HG03521 (cell line): ENCODE results near the gene PHF20.
"Not testable (repeated sequence)": the region's sequence is repeated elsewhere in the genome, so short reads cannot be mapped to it uniquely, and the experiment has no call there.

ENCODE experiments used
- ATAC-seq: cut with Tn5 transposase; IDR thresholded peaks from one replicate; pipeline ENCODE4 v1.9.1; 2021; ENCODE audit warnings: mild to moderate bottlenecking, moderate library complexity; ENCODE audit not compliant: unreplicated experiment

Gene PHF20

DNA sequence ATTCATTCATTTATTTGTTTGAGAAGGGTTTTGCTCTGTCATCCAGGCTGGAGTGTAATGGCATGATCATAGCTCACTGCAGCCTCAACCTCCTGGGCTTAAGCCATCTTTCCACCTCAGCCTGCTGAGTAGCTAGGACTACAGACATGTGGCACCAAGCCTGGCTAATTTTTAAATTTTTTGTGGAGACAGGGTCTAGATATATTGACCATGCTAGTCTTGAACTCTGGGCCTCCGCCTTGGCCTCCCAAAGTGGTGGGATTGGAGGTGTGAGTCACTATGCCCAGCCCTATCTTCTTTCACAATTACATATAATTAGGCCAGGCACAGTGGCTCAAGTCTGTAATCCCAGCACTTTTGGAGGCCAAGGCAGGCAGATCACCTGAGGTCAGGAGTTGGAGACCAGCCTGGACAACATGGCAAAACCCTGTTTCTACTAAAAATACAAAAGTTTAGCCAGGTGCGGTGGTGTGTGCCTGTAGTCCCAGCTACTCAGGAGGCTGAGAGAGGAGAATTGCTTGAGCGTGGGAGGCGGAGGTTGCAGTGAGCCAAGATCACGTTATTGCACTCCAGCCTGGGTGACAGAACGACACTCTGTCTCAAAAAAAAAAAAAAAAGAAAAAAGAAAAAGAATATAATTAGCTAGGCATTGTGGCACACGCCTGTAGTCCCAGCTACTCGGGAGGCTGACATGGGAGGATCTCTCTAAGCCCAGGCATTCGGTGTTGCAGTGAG, 110.8 kb downstream of the PHF20 start:
- ATAC-seq, result not testable (repeated sequence)

DNA sequence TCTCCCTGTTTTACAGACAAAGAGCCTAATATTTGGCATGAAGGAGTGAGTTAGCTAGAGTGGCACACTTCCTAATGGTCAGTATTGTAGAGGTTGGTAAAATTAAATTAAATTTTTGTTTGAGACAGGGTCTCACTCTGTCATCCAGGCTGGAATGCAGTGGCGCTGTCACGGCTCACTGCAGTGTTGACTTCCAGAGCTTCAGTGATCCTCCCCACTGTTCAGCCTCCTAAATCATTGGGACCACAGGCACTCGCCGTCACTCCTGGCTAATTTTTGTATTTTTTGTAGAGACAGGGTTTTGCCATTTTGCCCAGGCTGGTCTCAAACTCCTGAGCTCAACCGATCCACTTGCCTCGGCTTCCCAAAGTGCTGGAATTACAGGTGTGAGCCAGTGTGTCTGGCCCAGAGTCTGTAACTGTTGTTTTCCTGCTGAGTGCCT, 111.5 kb downstream of the PHF20 start:
- no peak for ATAC-seq

DNA sequence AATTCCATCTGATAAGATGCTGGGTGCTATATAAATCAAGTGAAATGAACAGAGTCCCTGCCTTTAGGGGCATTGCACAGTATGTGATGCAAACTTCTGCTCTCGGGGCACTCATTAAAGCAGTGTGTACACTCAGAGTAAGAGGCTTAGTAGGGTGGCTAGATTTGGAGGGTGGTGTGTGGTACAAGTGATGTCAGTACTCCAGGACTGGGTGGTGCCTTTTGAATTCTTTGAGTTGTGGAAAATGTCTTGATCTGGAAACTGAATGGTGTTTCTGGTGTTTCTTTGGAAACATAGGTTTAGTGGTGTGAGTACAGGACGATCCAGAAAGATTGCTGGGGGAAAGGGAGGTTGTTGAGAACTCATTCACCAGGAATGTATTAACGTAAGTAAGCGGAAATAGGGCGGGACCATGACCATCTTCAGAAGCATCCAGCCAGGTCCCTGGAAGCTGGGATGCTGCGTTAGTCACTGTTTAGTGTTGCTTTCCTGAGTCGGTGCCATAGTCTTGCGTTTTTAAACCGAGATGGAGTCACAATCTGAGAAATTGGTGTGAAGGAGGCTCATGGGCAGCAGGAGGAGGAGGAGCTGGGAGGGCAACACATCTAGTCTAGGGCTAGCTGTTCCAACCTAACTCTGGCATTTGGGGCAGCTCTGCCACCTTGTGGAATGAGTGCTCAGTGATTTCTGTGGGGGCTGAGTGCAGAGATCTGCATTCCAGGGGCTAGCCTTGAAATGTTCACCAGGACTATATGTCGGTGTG, 112.1 kb downstream of the PHF20 start:
- no peak for ATAC-seq

DNA sequence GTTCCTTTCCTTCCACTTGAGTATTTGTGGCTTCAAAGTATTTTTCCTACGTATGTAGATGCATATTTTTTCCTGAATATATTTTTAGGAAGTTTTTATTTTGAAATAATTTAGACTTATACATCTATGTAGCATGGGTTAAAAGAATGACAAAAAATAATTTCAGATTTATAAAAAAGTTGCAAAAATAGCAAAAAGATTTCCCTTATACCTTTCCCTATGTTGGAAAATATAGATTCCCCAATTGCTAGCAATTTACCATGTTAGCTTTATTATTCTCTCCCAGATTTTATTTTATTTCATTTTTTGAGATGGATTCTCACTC, 112.7 kb downstream of the PHF20 start:
- ATAC-seq, result no peak

DNA sequence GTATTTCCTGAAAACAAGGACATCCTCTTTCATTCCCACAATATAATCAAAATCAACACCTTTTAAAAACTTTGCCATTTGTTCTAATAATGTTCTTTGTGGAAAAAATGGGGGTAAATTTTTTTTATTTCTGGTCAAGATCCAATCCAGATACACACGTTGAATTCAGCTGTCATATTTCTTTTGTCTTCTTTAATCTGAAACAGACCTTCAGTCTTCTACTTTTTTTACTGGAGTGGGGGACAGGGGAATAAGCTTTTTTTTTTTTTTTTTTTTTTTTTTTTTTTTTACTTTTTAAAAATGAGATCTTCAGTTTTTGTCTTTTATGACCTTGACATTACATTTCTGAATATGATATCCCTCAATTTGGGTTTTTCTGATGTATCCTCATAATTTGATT, 113.4 kb downstream of the PHF20 start:
- no peak for ATAC-seq

DNA sequence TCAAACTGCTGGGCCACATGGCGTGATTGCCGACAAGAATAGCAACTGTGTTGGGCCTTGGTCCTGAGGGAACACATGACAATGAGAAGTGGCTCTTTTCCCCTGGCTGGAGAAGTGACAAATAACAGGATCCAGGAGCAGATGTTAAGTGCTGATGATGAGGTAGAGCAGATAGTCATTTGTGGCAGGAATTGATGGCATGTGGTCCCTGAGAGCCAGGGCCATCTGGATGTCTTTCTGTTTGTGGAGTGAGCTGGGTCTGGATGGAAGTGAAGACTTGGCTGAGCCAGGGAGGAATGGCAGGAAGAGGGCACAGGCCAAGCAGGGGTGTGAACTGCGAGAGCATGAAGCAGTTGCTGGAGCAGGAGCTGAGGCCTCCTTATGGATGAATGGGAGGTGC, 114.7 kb downstream of the PHF20 start:
- no peak for ATAC-seq

DNA sequence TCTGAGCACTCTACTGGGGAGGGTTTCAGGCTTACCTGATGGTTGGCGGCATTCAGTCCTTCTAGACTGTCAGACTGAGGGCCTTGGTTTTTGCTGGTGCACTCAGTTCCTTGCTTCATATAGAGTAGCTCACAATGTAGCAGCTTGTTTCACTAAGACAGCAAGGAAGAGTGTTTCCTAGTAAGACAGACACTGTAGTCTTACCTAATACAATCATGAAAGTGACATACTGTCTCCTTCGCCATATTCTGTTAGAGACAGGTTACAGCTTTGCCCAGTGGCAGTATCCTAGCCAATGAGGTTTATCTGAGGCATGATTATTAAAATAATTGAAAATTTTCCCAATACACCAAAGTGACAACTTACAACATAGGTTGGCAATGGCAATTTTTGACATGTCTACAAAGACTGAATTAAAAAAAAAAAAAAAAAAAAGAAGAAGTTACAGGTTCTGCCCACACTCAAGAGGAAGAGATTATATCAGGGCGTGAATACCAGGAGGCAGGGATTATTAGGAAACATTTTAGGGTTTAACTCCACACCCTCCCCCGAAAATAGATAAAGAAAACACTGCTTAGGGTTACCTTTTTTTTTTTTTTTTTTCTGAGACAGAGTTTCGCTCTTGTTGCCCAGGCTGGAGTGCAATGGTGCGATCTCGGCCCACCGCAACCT, 115.7 kb downstream of the PHF20 start:
- ATAC-seq, result no peak

DNA sequence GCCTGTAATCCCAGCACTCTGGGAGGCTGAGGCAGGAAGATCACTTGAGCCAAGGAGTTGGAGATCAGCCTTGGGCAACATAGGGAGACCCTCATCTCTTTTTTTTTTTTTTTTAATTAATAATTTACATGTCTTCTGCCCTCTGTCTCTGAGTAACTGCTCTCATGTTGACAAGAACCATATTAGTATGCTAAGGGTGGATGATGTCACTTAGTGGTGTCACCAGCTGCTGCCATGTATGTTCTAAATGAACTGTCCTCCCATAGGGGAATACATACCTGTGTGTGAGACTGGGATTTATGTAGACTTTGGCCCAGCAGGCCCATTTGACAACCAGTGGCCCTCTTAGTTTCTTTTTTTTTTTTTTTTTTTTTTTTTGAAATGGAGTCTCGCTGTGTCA, 116.8 kb downstream of the PHF20 start:
- ATAC-seq, result no peak

DNA sequence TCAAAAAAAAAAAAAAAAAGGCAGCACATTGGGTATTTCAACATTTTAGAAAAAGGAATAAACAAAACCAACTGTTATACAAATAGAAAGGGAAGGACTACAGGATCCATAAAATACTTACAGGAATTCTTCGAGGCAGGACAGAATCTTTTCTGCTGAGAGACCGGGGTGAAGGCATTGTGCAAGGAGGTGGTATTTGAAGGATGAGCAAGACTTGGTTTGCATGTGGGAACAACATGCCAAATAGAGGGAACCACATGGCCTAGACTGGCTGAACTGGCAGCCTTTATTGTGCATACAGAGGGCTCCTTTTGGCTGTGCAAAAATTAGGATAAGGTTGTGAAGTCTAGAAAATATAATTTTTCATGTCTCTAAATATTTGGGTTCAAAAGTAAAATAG, 119.6 kb downstream of the PHF20 start:
- no peak for ATAC-seq

DNA sequence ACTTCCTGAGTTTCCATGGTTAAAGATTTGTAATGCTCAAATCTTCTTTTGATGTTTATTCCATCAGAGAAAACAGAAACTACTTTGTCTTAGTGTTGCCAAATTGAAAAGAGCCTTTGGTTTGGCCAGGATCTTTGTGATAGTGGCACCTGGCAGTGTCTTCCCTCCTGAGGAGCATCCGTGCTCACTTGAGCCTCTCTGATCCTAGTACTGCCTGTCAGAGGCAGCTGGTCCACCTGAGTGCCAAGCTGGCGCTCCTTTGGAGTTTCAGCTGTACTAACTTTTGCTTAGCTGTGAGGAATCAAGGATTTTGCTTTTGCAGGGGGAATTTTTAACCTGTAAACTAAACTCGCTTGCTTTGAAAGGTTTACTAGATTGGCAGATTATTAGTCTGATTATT, 121.1 kb downstream of the PHF20 start:
- no peak for ATAC-seq

DNA sequence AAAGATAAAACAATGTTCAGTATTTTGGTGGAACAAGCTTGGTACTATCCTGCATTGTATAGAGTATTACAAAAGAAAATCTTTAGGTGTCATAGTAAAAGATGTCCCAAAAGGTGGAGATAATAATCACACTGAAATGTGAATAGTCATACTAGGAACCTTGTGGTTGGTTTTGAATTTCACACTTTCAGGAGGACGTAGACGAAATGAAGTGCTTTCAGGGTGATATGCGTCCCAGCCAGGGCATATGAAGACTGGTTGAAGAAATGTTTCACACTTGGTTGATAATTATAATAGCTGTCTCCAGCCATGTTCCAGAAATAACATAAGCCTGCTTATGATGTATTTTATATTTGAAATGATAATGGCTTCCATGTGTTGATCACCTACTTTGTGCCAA, 122.1 kb downstream of the PHF20 start:
- ATAC-seq, result peak; percentile 71

DNA sequence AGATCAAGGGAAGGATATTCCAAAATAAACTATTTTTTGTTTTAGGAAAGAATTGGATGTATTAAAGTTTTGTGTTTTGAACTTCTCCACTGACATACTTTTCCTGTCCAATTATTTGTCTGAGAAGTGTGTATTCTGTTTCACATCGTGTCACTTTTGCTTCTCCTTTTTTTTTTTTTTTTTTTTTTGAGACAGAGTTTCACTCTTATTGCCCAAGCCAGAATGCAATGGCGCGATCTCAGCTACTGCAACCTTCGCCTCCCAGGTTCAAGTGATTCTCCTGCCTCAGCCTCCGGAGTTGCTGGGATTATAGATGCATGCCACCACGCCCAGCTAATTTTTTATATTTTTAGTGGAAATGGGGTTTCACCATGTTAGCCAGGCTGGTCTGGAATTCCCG, 123.7 kb downstream of the PHF20 start:
- not testable (repeated sequence) for ATAC-seq

DNA sequence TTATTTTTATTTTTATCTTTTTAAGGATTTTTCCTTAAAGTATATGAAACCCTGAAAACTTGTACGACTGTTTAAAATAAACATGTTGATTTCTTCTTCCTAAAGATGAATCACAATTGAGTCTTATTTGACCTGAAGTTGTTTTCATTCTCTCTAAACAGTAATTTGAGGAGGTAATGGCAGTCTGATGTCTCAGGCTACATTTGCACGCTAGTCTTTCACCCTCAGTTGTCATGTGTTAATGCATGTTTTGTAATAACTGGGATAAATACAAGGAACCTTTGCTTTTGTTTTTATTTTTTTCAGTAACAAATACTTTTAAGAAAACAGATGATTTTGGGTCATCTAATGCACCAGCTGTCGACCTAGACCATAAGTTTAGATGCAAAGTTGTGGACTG, 127.2 kb downstream of the PHF20 start:
- no peak for ATAC-seq

DNA sequence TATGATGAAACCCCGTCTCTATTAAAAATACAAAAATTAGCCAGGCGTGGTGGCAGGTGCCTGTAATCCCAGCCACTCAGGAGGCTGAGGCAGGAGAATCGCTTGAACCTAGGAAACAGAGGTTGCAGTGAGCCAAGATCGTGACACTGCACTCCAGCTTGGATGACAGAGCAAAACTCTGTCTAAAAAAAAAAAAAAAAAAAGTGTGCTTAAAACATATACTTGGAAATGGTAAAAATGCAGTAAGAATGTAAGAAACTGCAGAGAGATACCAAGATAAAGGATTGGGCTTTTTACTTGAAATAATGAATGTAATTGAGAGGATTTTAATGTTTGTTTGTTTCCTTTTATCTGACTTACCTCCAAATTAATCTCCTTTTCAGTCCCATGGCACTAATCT, 129.4 kb downstream of the PHF20 start:
- not testable (repeated sequence) for ATAC-seq

DNA sequence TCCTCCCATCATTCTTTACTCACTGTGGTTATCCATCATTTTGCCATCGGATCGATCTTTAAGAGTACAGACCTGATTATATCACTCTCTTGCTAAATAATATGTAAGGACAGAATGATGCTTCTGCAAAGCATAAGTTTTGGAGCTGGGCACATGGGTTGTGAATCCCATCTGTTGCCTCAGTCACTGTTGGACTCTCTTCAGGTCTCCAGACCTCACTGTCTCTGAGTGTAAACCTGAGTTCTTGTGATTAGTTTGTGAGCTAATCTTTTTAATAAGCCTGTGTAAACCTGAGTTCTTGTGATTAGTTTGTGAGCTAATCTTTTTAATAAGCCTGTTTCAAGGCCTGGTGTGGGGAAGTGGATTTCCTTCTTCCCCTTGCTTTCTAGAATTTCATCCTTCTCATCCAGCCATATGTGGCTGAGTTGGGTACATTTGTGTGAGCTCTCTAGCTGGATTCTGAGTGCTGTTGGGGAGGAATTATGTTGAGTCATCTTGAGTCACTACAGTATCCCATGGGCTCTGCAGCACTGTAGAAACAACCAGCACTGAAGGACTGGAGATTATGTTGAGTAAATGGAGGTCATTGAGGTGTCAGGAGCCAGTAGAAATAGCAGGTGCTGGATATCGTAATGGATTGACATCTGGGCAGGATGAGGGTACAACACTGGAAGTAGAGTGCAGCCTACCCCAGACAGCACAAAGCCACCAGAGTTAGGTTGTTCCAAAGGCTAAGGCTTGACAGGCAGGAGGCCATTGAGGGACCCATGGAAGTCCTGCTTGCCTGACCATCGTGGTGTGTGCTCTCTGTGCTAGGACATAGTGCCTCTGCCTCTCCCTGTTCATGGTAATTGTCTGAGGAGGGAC, 130.1 kb downstream of the PHF20 start:
- no peak for ATAC-seq

DNA sequence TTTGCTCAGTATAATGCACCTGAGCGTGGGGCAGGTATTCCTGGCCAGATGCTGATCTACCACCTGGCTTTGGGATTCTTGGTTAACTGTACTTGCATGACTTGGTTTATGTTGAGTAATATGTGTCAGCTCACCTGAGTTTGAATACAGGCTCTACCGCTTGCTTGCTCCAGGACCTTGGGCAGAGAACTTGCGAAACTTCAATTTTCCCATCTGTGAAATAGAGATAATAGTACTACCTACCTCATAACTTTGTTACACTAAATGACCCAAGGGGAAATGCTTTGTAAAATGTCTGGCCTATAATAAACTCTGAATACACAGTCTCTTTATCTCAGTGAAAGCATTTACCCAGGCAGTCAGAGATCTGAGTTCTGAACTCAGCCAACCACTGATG, 130.7 kb downstream of the PHF20 start:
- no peak for ATAC-seq

DNA sequence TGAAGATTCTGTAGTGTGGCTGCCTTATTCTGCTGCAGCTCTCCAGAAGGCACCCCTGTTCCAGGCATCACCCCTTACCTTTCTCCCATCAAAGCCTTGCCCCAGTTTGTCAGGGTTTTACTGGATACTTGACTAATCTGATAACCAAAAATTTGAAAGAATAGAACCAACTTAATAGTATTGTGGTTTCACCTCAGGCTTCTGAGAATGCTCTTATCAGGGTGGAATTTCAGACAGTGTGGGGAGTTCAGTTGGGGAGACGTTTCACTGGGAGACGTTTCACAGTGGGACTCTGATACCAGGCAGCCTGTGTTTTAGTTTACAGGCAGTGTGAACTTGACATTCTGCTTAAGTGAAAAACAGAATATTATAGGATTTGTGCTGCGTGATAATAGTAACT, 132.0 kb downstream of the PHF20 start:
- ATAC-seq, result no peak

DNA sequence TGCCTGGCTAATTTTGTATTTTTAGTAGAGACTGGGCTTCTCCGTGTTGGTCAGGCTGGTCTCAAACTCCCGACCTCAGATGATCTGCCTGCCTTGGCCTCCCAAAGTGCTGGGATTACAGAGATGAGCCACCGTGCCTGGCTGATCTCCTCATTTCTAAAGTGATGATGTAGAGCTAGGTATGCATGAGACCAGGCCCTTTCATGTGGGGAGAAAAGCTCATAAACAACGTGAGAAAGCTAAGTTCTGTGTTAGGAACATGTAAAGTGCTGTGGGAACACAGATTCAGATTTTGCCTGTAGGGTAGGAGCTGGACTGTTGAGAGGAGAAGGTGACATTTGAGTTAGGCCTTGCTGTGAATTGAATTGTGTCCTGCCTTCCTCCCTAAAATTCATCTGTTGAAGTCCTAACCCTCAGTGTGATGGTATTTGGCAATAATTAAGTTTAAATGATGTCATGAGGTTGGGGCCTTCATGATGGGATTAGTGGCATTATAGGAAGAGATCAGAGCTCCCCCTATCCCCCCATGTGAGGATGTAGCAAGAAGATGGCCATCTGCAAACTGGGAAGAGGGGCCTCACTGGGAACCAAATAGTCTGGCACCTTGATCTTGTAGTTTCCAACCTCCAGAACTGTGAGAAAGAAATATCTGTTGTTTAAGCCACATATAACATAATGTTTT, 133.3 kb downstream of the PHF20 start:
- ATAC-seq, result no peak

DNA sequence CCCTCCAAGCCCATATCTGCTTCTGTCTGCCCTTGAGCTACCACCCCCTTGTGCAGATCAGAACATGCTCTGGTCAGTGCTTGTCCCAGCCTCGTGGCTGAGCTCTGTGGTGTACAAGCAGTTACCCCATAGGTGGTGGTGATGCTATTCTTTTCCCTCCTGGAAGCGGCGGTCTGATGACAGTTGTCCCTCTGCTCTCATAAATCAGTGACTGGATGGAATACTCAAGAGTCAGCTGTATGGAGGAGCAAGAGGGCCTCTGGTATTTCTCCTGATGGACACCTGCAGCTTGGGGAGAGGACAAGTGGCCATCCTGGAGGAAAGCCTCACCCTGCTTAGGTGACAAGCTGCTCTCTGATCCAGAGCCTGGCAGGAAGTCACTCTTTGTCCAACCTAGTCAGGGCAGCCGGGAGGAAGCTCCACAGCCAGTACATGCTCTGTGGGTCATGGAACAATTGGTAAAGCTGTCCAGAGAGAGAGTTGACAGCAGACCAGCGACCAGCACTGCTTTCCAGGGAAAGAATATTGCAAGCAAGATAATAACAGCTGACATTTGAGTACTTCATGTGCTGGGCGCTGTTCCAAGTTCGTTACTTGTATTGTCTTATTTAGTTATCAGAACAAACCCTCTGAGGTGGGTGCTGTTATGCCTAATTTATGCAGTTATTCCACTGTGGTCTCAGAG, 135.3 kb downstream of the PHF20 start:
- no peak for ATAC-seq

DNA sequence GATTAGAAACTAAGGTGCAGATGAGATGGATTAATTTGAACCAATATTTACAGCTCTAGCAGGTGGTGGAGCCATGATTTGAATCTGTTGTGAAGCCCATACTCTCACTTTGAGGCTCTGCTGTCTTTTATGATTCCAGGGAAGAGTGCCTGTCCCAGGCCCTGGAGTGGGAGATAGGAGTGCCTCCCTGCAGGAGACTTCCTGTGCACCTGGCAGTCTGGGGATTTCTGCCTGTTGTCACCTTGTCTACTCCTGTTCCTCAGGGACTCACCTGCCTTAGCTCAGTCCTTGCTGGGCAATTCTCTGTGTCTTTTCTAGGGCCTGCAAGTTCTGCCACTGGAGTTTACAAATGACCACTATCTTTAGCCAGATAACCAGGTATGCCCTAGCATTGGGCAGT, 136.2 kb downstream of the PHF20 start:
- ATAC-seq, result no peak
